Mesothelial cell of epicardium (in vitro differentiated cells): ENCODE measurements around the gene LRRC38. TPM values are rescaled to one million over a fixed set of nuclear protein-coding genes. Genes with fewer than 3 reads are reported as not detected.

ENCODE experiments used
- DNase-seq, 2 experiments: peaks; one replicate each; pipeline ENCODE4 v3.0.0; 2021; ENCODE audit warnings: low spot score in 2 of 2; ENCODE audit not compliant: unreplicated experiment in 2 of 2
- H3K27ac Mint-ChIP-seq: 2 replicates; pipeline ENCODE4 v1.8.0; 2021; ENCODE audit warnings: mixed read lengths
- H3K27me3 Mint-ChIP-seq: 2 replicates; pipeline ENCODE4 v1.8.0; 2021; ENCODE audit warnings: low read depth, mixed read lengths
- H3K36me3 Mint-ChIP-seq: 2 replicates; pipeline ENCODE4 v1.8.0; 2021; ENCODE audit warnings: mixed read lengths
- H3K4me1 Mint-ChIP-seq: 2 replicates; pipeline ENCODE4 v1.8.0; 2021; ENCODE audit warnings: mixed read lengths
- H3K4me3 Mint-ChIP-seq: 2 replicates; pipeline ENCODE4 v1.8.0; 2021; ENCODE audit warnings: mild to moderate bottlenecking, moderate library complexity, mixed read lengths
- H3K9me3 Mint-ChIP-seq: 2 replicates; pipeline ENCODE4 v1.8.0; 2021; ENCODE audit warnings: mixed read lengths
- total RNA-seq: library from RNA; stranded (reverse); gene quantifications from 3 replicates; pipeline ENCODE4 v1.2.1, GENCODE V29; 2021
- TF ChIP-seq, protein P1 (sequence below): fragments of 200-600 bp; sonication (generic); IDR thresholded peaks from one replicate; pipeline ENCODE4 v1.5.0; 2021; ENCODE audit warnings: antibody characterized with exemption; ENCODE audit not compliant: unreplicated experiment

Gene LRRC38
- total RNA-seq, 1 donor from 2014 or later = not detected

- Mint-ChIP-seq H3K9me3 (peaks cover 8% of the 10 kb centered on the region), H3K4me3 (no peak overlapping the region), H3K36me3 (no peaks in the 10 kb centered on the region), H3K4me1 (no peaks in the 10 kb centered on the region), H3K27me3 (peaks cover 5% of the 10 kb centered on the region), H3K27ac (no peak overlapping the region)
- TF ChIP-seq, protein P1, sequence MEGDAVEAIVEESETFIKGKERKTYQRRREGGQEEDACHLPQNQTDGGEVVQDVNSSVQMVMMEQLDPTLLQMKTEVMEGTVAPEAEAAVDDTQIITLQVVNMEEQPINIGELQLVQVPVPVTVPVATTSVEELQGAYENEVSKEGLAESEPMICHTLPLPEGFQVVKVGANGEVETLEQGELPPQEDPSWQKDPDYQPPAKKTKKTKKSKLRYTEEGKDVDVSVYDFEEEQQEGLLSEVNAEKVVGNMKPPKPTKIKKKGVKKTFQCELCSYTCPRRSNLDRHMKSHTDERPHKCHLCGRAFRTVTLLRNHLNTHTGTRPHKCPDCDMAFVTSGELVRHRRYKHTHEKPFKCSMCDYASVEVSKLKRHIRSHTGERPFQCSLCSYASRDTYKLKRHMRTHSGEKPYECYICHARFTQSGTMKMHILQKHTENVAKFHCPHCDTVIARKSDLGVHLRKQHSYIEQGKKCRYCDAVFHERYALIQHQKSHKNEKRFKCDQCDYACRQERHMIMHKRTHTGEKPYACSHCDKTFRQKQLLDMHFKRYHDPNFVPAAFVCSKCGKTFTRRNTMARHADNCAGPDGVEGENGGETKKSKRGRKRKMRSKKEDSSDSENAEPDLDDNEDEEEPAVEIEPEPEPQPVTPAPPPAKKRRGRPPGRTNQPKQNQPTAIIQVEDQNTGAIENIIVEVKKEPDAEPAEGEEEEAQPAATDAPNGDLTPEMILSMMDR = no peak
- no peak for DNase-seq
These were observed 26.5 kb downstream of the LRRC38 start for GRCh38 chr1:13487143-13487868.

- H3K4me3 Mint-ChIP-seq = no peak overlapping the region
- H3K27me3 Mint-ChIP-seq = peaks cover 2% of the 10 kb centered on the region
- no peaks in the 10 kb centered on the region for H3K4me1 Mint-ChIP-seq
- TF ChIP-seq, protein P1 = no peak
- no peak overlapping the region for H3K27ac Mint-ChIP-seq
- peaks cover 23% of the 10 kb centered on the region for H3K9me3 Mint-ChIP-seq
- no peak for DNase-seq
- no peaks in the 10 kb centered on the region for H3K36me3 Mint-ChIP-seq
These were observed 29.9 kb downstream of the LRRC38 start for GRCh38 chr1:13483946-13484345.

GRCh38 chr1:13482600-13482999 lies 31.2 kb downstream of the LRRC38 start:
- Mint-ChIP-seq H3K27me3 (peaks cover 2% of the 10 kb centered on the region), H3K9me3 (peaks cover 33% of the 10 kb centered on the region), H3K4me3 (no peak overlapping the region), H3K4me1 (no peaks in the 10 kb centered on the region), H3K36me3 (no peaks in the 10 kb centered on the region), H3K27ac (no peak overlapping the region)
- DNase-seq = no peak
- TF ChIP-seq, protein P1 = no peak

- Mint-ChIP-seq H3K9me3 (peaks cover 37% of the 10 kb centered on the region), H3K4me1 (no peaks in the 10 kb centered on the region), H3K27me3 (no peaks in the 10 kb centered on the region), H3K36me3 (no peaks in the 10 kb centered on the region), H3K4me3 (no peak overlapping the region), H3K27ac (no peak overlapping the region)
- TF ChIP-seq, protein P1 = no peak
- no peak for DNase-seq
These were observed 34.5 kb downstream of the LRRC38 start for GRCh38 chr1:13479171-13479856.

- no peaks in the 10 kb centered on the region for H3K4me1 Mint-ChIP-seq
- no peak overlapping the region for H3K27ac Mint-ChIP-seq
- H3K4me3 Mint-ChIP-seq = no peak overlapping the region
- no peak for DNase-seq
- no peaks in the 10 kb centered on the region for H3K36me3 Mint-ChIP-seq
- TF ChIP-seq, protein P1 = no peak
- H3K9me3 Mint-ChIP-seq = peaks cover 41% of the 10 kb centered on the region
- H3K27me3 Mint-ChIP-seq = peaks cover 1% of the 10 kb centered on the region
These were observed 35.1 kb downstream of the LRRC38 start for GRCh38 chr1:13478692-13479091.
